MV-4-11 (cell line): ENCODE measurements around the gene TSC22D3.

ENCODE experiments used
- DNase-seq: peaks from one replicate; lab custom pipeline; 2025; lab: John Stamatoyannopoulos, UW

The TSC22D3 gene

DNA sequence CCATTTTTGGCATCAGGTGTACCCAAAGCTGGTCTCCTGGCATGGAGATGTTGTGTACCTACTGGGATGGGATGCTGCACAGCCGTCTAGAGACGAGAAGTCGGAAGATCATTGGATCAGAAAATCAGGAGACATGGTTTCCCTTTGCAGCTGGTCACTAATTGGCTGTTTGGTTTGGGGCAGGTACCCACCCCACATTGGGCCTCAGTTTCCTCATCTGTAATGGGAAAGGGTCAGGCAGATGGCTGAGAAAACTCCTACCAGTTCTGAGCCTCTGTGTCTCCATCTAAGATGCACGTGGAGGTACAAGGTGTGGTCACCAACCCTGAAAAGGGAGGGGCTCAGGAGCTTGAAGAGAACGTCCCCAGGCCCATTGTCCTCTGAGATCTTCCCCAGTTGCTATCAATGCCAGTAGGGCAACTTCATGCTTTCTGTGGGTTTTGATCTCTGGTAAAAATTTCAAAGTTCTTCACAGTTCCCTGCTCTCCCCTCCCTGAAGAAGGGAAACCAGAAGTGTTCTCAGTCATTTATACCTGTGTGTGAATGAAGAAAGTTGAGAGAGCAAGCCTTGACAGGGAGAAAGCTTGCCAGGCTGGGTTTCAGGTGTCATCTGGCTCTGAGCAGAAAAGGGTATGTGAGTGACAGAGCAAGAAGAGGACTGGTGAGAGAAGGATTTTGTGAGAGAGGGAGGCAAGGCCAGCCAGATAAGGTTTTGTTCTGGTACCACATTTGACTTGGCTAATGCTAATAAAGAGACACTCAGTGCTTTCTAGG is 15.1 kb downstream of the TSC22D3 start:
- DNase-seq, result no peak

DNA sequence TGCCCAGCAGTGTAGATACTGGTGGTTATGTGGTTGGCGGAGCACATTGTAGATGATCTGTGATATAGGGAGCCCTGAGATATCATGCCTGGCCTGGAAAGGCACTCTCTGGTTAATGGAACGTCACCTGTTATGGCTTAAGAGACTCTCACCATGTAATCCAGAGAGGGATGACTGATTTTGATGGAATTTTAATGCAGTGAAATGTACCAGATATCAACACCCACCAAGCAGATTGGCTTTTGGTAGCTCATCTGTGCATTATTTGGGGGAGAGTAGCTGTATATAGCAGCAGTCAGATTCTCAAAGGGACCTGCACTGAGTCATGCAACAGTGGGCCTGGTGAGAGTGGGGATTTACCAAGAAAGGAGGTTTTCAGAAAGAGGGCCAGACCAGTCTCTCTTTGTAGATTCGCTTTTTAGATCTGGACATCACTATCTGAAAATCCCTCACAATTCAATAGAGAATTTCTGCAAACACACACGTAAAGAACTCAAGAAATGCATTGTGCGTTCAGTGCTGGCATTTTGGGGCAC is 17.3 kb downstream of the TSC22D3 start:
- no peak for DNase-seq

DNA sequence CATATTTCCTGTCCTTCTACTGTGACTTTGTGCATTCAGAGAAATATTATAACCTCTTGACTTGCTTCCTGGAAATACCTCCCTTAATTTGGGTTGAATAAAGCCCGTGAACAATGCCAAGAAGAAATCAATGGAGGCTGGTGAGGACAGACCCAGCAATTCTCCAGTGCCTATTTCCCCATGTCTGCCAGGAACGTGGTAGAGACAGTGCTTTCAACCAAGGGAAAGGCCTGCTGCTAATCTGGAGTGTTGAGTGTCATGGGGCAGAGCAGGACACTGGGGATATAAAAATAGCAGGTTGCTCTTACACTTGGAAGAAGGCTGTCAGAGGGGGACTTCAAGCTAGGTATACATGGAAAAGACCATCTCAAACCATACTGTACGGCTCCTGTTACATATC is 19.9 kb downstream of the TSC22D3 start:
- DNase-seq, result no peak

DNA sequence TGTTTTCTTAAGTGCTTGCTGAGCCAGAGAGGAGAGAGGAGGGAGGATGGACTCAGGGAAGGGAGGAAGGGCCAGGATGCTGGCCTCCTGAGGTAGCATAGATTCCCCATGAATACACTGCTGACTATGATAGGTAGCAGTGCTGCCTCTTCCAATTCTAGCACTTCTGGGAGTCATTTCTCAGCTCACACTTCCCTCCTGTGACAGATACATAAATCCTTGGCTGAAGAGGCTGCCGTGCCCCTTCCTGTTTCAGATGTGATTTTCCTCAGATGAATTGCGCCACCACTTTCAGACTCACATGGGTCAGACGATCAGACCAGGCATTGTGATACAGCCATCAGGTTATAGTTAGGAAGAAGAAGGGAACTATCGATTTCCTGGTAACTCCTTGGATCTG is 22.4 kb downstream of the TSC22D3 start:
- peak; percentile 79 for DNase-seq

DNA sequence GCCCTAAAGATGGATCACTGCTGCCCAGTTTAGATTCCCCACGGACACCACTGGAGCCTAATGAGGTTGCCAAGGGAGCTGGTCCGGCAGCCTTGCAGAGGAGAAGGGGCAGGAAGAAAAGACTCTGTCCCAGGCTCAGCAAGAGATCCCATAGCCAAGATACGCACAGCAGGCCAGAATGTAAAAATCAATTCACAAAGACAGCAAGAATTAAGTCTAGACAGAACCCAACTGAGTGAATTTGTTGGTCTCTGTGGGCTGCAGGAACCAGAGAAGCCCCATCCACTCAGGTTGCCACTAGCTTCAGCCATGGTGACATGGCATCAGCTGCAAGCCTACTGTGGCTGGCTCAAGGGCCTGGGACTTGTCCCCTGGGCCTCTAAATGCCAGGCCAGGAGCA is 22.9 kb downstream of the TSC22D3 start:
- DNase-seq, result no peak

DNA sequence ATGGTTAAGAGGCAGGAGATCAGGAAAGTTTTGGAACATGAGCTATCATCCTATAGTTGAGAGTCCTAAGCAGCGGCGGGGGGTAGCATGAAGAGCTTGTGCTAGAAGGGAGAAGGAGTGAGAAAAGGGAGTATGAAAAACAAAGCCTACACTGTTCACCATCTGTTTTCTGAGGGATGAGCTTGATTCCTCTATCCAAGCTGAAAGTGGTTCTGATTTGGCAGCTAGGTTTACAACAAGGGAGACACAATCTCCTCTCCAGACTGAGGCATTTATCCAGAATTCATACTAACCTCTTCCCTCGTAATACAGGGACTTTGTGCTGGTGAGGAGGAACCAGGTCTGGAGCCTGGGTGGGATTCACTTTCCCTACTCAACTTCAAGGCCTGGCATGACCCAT is 23.5 kb downstream of the TSC22D3 start:
- DNase-seq, result no peak

DNA sequence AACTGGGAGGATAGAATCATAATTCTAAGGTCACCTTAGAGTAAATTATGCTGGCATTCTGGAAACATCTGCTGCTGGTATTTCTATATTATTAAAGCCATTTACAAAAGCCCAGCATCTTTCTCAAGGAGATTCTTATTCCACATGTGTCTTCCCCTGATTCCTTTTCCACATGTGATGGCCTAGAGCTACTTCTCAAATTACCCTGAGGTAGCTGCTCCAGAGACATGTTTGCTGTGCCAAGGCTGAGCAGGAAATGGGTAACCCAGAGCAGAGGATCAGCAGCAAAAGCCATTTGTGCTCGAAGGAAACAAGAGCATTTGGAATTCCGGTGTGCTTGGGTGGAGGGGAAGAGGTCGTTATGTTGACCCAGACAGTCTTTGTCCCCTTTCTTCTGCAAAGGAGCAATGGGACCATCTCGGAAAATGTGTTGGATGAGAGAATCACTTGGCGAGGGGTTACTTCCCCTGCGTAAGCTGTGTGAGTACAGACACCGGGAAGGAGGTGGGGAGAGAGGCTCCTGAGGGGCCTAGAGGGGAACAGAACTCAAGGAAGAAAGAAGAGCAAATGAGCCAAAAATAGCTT is 24.6 kb downstream of the TSC22D3 start:
- no peak for DNase-seq

DNA sequence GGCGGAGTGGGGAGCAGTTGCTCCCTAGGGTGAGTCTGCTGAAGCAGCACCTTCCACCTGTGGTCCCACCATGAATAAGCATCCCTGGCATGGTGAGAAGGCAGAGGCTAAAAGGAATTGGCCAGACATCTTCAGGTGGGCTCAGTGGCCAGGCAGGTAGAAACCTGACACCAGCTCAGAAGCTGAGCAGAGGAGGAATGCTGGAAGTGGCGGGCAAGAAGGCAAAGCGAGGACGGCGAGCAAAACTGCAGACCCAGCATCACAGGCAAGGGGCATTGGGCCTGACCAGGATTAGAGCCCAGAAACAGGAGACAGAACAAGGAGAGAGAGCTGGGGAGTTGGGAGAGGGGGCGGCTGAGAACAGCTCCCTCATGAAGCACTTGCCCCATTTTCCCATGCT is 25.3 kb downstream of the TSC22D3 start:
- DNase-seq, result no peak

DNA sequence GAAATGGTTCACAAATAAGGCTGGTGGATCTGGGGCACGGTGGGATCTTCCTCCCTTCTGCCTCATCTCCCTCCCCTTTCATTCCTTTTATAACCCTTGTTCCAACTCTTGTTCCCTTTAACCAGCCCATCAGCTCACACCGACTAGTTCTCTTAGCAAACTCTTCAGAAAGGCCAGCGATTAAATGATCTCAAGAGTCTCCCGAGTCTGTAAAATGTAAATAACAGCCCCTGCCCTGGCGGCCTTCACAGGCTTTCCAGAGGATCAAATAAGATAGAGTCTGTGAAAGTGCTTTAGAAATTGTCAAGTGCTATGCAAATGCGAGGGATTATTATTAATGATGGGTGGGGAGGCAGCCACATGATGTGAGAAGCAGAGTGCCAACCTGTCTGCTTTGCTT is 27.1 kb downstream of the TSC22D3 start:
- DNase-seq, result no peak

DNA sequence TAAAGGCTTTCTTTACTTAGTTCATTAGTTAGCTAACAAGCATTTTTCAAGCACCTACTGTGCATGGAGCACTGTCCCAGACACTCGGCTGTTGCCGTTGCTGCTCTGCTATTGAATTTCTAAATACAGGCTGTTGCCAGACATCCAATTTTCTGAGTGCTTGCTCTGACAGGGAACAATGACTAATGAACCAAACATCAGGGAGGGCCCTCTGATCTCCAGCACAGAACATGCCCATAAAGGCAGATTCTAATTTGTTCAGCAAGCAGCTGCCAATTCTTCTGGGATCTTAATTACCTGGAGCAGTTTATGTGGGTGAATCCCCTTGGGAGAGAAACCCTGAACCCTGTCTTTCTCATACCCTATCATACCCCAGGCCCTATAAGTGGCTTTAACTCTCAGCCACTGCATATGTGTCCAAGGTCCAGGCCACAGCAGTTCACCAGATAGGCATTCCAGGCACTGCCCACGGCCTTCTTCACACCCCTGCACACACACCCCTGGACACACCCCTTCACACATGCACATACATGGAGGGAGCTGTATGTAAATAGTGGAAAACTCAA is 27.9 kb downstream of the TSC22D3 start:
- no peak for DNase-seq

DNA sequence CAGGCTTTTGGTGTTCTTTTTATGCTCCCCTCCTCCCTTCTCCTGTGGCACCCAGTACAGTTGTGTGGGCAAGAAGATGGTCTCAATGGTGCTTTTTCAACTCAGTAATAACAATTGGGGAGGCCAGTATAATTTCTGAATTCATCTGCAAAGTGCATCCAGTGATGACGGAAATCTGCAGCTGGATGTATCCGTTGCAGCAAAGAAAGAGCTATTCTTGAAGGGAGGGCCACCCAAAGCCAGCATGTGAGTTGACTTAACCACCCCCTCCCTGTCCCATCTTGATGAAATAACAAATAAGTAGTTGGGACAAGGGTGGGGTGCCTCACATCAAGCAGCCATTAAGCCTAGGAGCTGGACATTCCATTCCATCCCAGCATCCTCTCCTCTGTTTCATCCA is 30.7 kb downstream of the TSC22D3 start:
- no peak for DNase-seq

DNA sequence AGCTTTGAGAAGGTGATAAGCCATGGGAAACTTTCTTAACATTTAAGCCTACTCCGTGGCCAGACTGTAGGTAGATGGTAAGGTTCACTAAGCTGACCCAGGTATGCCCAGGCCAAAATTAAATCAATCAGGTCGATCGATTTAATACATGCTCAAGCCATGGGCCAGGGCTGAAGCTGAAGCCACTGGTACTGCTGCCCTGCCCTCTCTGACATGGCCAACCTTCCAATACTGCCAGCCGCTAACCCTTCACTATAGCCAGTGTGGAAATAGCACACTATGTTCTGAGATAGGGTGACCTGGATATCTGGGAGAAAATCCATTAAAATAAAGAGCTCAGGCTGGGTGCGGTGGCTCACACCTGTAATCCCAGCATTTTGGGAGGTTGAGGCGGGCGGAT is 31.6 kb downstream of the TSC22D3 start:
- no peak for DNase-seq

DNA sequence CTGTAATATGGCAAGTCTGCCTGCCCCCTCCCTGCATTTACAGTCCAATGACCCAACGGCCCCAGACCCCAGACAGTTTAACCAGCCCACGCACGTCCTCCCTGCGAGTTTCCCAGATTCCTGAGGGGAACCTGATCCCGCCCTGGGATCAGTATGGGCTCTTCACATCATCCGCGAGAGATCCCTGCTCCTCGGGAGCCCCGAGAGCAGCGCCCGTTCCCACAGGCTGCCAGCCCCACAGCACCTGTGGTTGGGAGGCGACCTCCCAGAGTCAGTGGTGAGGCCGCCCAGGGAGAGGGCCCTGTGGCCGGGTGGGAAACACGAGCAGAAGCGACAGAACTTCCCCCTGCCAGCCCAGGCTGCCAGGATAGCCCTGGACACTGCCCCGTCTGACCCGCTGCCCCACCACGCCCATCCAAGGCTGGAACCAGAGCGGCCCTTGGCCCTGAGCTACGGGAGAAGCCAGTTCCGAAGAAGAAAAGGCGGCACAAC is 32.8 kb downstream of the TSC22D3 start:
- no peak for DNase-seq

DNA sequence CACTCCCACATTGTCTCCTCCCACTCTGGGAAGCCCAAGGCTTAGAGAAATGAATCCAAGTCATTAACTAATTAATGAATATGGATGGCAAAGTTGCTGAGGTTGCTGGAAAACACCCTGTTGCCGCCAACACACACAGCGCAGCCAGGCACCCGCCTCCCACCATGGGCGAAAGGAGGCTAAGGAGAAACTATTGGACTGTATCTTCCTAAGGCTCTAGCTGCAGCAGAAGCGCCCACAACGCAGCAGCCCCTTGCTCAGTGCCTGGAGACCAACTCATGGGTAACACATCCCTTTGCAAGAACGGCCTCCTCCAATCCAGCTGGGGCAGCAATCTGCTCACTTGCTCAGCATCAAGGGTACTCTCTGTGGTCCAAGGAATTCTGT is 34.2 kb downstream of the TSC22D3 start:
- no peak for DNase-seq

DNA sequence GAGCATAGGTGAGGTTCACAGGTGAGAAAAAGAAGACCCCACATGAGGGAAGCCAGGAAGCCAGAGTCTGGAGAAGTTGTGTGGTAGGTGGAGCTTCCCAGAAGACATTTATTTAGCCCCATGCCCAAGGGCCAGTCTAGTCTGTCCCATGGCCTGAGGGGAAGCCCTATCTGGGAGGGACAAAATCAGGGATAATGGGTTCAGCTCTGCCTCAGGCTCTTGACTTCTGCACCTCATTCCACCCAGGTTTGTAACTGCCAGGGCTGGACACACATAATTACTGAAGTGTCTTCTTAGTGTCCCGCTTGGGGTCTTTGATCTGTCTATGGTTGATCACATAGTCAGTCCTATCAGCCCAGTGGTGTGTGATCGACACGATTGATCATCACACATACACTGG is 36.0 kb downstream of the TSC22D3 start:
- DNase-seq, result no peak

DNA sequence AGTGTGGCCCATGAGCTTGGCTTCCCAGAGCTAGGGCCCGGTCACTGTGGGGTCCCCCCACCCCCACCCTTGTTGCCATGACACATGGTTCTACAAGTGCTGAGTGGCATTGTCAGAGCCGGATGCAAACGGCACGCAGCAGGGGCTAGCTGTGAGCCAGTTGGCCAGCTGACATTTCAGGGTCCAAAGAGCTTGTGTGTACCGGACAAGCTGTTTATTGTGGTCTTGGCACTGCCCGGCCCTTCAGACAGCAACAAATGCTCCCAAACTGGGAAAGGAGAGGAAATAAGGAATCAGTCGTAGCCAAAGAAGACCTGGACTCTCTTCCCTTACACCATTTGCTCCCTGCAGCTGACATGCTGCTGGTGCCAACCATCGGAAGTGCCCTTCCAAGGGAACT is 36.8 kb downstream of the TSC22D3 start:
- no peak for DNase-seq

DNA sequence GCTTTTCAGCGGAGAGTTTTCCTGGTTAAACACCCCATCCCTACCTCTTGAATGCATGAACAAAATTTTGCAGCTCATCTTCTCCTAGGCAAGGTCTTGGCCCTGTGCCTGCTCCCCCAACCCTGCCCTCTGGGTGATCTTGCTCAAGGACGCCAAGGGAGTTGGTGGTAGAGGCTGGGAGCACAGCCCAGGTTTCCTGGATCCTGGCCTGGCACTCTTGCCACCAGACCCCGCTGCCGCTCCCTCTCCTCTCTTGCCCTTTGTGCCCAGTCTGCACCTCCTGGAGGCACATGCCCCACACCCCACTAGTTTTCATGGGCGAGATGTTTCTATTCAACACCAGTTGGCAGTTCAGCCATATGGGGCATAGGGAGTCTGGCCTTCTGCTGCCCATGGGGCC is 37.3 kb downstream of the TSC22D3 start:
- DNase-seq, result no peak

DNA sequence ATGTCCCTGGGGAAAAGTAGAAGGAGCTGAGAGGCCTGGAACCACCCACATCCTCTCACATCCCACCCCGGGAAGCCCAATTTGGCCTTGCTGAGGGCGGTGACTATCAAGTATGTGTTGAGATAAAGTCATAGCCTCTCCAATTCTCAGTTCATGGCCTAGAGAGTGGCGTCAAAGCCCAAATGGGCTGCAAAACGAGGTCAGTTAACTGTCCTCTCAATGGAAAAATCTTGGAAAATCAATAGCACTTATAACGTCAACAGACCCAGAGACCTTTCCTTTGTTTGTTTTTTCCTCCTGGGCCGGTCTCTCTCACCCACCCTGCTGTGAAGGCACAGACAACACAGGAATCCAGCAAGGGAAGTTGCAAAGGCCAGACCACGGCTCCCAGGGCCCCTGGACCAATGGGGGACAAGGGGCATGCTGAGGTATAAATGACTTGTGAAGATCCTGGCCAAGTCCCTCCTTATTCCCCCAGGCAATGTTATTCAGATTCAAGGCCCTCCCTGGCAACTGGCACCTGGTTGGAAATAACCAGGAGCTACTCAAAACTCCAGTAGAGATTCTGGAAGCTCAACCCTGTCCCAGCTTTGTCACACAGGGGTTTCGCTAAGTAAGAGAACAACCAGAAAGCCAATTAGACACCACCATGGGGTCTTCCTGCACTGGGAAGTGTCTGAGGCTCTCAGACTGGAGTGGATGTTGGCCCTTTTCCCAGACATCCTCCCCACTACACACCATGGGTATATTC is 38.6 kb downstream of the TSC22D3 start:
- DNase-seq, result no peak

DNA sequence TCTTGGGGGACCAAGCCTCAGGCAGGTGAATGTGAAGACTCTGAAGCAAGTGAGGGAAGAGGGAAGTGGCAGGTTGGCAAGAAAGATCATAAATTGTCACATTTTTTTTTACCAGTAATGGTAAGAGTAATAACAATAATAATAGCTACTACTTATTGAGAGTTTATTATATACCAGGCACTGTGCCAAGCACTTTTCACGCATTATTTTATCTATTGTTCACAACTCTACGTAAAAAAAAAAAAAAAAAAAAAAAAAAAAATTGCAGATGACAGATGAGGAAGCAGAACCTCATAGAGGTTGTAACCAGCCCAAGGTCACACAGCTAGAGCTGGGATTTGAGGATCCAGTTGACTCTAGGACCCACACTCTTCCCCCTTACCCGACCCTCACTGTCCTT is 40.9 kb downstream of the TSC22D3 start:
- no peak for DNase-seq

DNA sequence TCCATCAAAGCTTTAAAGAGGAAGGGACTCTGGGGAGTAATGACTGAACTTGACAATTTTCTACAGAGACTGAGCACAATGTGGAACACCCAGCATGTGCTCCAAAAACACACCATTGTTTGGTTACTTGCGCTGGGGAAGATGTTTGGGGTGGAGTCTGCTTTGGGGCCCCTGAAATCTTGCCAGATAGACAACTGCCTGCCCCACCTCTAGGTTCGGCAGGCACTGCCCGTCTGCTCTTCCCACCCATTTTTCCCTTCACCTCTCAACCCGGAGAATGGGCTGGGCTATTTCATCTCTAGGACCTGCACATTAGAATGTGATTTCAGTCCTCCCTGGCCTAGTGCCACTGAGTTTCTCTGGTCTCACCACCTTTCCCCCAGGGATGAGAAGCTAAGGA is 41.9 kb downstream of the TSC22D3 start:
- no peak for DNase-seq

DNA sequence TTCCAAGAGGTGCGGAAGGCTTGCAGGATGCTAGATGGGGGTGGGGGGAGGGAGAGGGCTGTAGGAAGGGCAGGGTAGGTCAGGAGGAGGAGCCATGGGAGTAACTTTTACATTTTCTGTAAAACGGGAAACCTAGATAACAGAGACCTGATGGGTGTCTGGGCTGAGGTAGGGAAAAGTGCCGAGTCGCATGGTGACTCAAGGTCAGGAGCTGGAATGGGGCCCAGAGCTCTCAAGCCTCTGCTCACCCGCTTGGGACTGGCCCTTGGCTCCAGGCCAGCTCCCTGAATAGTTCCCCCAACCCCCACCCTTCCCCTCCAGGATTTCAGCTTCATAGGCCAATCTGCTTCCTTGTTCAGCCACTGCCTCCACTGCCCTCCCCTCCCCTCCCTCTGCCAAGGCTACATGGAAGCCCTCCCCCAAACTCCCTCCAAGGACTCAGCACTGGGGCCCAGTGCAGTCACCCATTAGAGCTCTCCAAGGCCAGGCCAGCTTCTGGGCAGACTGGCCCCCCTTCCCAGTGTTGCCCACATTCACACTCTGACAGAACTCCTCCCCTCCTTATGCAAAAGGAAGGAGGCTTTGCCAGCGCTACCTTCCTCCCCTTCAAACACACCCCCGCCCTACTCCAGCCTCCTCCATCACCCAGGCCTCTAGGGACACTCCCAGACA is 43.6 kb downstream of the TSC22D3 start:
- peak; percentile 6 for DNase-seq
